K562 (cell line): ENCODE results near the gene LEUTX. TPM values are rescaled to one million over a fixed set of nuclear protein-coding genes. Genes with fewer than 3 reads are reported as not detected.

ENCODE experiments used
- ATAC-seq: fragments of 200-7000 bp; cut with Tn5 transposase; 3 replicates; pipeline ENCODE4 v1.9.1; 2020; ENCODE audit warnings: moderate library complexity
- BruUV-seq: library from RNA; stranded (reverse); fragments of 400-500 nt; replicated peaks from 2 replicates; lab custom pipeline; 2021; lab: Mats Ljungman, UMichigan
- CTCF ChIA-PET: fragments of 300-600 bp; formaldehyde crosslinking; extraction: SDS; loops from one replicate; lab custom pipeline; 2021; ENCODE audit warnings: low intra/inter-chr PET ratio; lab: Yijun Ruan, JAX
- POLR2A ChIA-PET: fragments of 300-600, 350-650 bp; sonication (Branson Sonifier 250); formaldehyde crosslinking; extraction: SDS; loops from one replicate; lab custom pipeline; 2021; ENCODE audit warnings: antibody characterized with exemption, inconsistent platforms; lab: Yijun Ruan, JAX
- DNase-seq, 4 experiments: peaks; one replicate each; pipeline versions ENCODE4 v3.0.0 to v3.0.0-alpha.2; 2011 to 2018; ENCODE audit warnings: low spot score in 3 of 4, mixed read lengths in 3 of 4; ENCODE audit errors: extremely low read depth in 1 of 4
- FAIRE-seq: peaks from 2 replicates; lab custom pipeline; 2011; peaks lifted over from hg19 to GRCh38; lab: Jason Lieb, UNC
- H2AFZ ChIP-seq: 2 replicates; pipeline ENCODE4 v1.6.0; 2011; ENCODE audit warnings: low read depth, low read length, control low read depth, inconsistent platforms
- H3K27ac ChIP-seq: fragments of 200-600 bp; 3 replicates; pipeline ENCODE4 v1.8.0; 2011; ENCODE audit warnings: low read depth, mild to moderate bottlenecking, control low read depth, inconsistent platforms, low read length, moderate library complexity, mixed read lengths; ENCODE audit errors: extremely low read depth
- H3K27me3 ChIP-seq, 2 experiments: fragments of 300-600 bp in 1 of 2; 2 replicates in 1 of 2; 3 replicates in 1 of 2; pipeline versions ENCODE4 v1.6.0 to v1.8.0; 2011; ENCODE audit warnings: inconsistent platforms in 2 of 2, low read length in 2 of 2, mild to moderate bottlenecking in 1 of 2, mixed read lengths in 1 of 2, moderate library complexity in 1 of 2; ENCODE audit not compliant: control insufficient read depth in 2 of 2, insufficient read depth in 2 of 2
- H3K36me3 ChIP-seq: fragments of 300-600 bp; 3 replicates; pipeline ENCODE4 v1.8.0; 2011; ENCODE audit warnings: mild to moderate bottlenecking, low read length, inconsistent platforms; ENCODE audit not compliant: control insufficient read depth, insufficient read depth
- H3K4me1 ChIP-seq, 2 experiments: fragments of 200-600 bp in 1 of 2; replicated peaks in 1 of 2; 2 replicates in 1 of 2; 3 replicates in 1 of 2; pipeline versions ENCODE4 v1.5.1 to v1.8.0; 2011; ENCODE audit warnings: inconsistent platforms in 2 of 2, low read length in 2 of 2, mild to moderate bottlenecking in 1 of 2, mixed read lengths in 1 of 2, moderate library complexity in 1 of 2; ENCODE audit not compliant: control insufficient read depth in 2 of 2, insufficient read depth in 2 of 2
- H3K4me2 ChIP-seq: 2 replicates; pipeline ENCODE4 v1.6.1; 2011; ENCODE audit warnings: low read length, control low read depth, inconsistent platforms, mixed read lengths; ENCODE audit not compliant: insufficient read depth
- H3K4me3 ChIP-seq: fragments of 200-600 bp; sonication (generic), shearing (Covaris generic); 2 replicates; pipeline ENCODE4 v1.5.1; 2016; ENCODE audit warnings: control low read depth, inconsistent platforms
- H3K79me2 ChIP-seq: fragments of 200-600 bp; 3 replicates; pipeline ENCODE4 v1.8.0; 2011; ENCODE audit warnings: low read length, inconsistent platforms; ENCODE audit not compliant: control insufficient read depth, insufficient read depth
- H3K9ac ChIP-seq, 2 experiments: 2 replicates each; pipeline versions ENCODE4 v1.6.0 to v1.6.1; 2011; ENCODE audit warnings: low read depth in 2 of 2, low read length in 2 of 2, control low read depth in 1 of 2, inconsistent platforms in 1 of 2, mild to moderate bottlenecking in 1 of 2, mixed read lengths in 1 of 2; ENCODE audit not compliant: insufficient read depth in 1 of 2
- H3K9me1 ChIP-seq: one replicate; pipeline ENCODE4 v1.6.0; 2011; ENCODE audit warnings: inconsistent platforms, mild to moderate bottlenecking, low read length, moderate library complexity; ENCODE audit not compliant: control insufficient read depth, insufficient read depth
- H3K9me3 ChIP-seq: replicated peaks from 2 replicates; pipeline ENCODE4 v1.5.1; 2011; ENCODE audit warnings: low read depth, low read length, inconsistent platforms; ENCODE audit not compliant: control insufficient read depth, insufficient read depth
- H4K20me1 ChIP-seq: replicated peaks from 2 replicates; pipeline ENCODE4 v1.6.1; 2011; ENCODE audit warnings: low read length, inconsistent platforms, mixed read lengths; ENCODE audit not compliant: control insufficient read depth, insufficient read depth
- ARID2 ChIP-seq: fragments of 450-650 bp; IDR thresholded peaks from 2 replicates; pipeline ENCODE4 v1.6.1; 2017; ENCODE audit warnings: antibody characterized with exemption, mild to moderate bottlenecking
- CTCFL ChIP-seq: IDR thresholded peaks from 2 replicates; pipeline ENCODE4 v1.6.1; 2011; ENCODE audit warnings: borderline replicate concordance, low read depth, mild to moderate bottlenecking, moderate library complexity, low read length; ENCODE audit not compliant: insufficient read depth, poor library complexity, severe bottlenecking
- DDX20 ChIP-seq: fragments of 450-650 bp; IDR thresholded peaks from 2 replicates; pipeline ENCODE4 v1.6.1; 2016; ENCODE audit warnings: missing genetic modification characterization, low read depth, mild to moderate bottlenecking, missing compliant biosample characterization, moderate library complexity
- HSF4 ChIP-seq: fragments of 250-450 bp; sonication (Bioruptor Pico); IDR thresholded peaks from 2 replicates; pipeline ENCODE4 v2.1.2; 2022; ENCODE audit warnings: mild to moderate bottlenecking, moderate library complexity, borderline replicate concordance
- ID3 ChIP-seq, 2 experiments: fragments of 250-450 bp in 1 of 2; fragments of 450-650 bp in 1 of 2; sonication (Bioruptor Pico) in 1 of 2; IDR thresholded peaks; 2 replicates each; pipeline versions ENCODE4 v1.6.1 to v1.8.0; 2016 to 2021; ENCODE audit warnings: mild to moderate bottlenecking in 2 of 2, moderate library complexity in 2 of 2, missing compliant biosample characterization in 1 of 2, missing genetic modification characterization in 1 of 2
- NFE2 ChIP-seq: IDR thresholded peaks from 2 replicates; pipeline ENCODE4 v1.6.1; 2014; ENCODE audit warnings: antibody characterized with exemption, low read depth
- NFIC ChIP-seq: fragments of 450-650 bp; IDR thresholded peaks from 2 replicates; pipeline ENCODE4 v1.6.1; 2017; ENCODE audit warnings: mild to moderate bottlenecking, inconsistent platforms
- NR1H2 ChIP-seq: sonication (generic); formaldehyde crosslinking; IDR thresholded peaks from 2 replicates; pipeline ENCODE4 v1.4.0; 2020; ENCODE audit warnings: mild to moderate bottlenecking, missing genetic modification reagents
- SRSF7 ChIP-seq: fragments of 200-400 bp; formaldehyde crosslinking; optimal IDR thresholded peaks from 2 replicates; pipeline ENCODE3; 2017; ENCODE audit warnings: mild to moderate bottlenecking, low read depth, low read length
- ZKSCAN8 ChIP-seq: fragments of 200-800 bp; sonication (Bioruptor generic); IDR thresholded peaks from 2 replicates; pipeline ENCODE4 v1.6.1; 2016; ENCODE audit warnings: missing genetic modification characterization, missing compliant biosample characterization
- ZNF354B ChIP-seq: fragments of 250-450 bp; sonication (Bioruptor Pico); IDR thresholded peaks from 2 replicates; pipeline ENCODE4 v1.4.0; 2020
- ZNF445 ChIP-seq: fragments of 250-450 bp; sonication (Bioruptor Pico); IDR thresholded peaks from 2 replicates; pipeline ENCODE4 v1.4.0; 2020; ENCODE audit warnings: low read depth, mild to moderate bottlenecking, moderate library complexity
- WGBS: fragments of 100-300 bp; shearing (Covaris generic); methylation state at CpG from one replicate; pipeline ENCODE4 v1.1.6; 2016; ENCODE audit warnings: low coverage, mixed read lengths; ENCODE audit not compliant: insufficient coverage; ENCODE audit errors: missing lambda C conversion rate; 5-methylcytosine and 5-hydroxymethylcytosine counted together
- in situ Hi-C: fragments of 300-500 bp; cut with MboI; formaldehyde crosslinking; loops from 4 replicates; pipeline ENCODE4 v1.15.0; 2018; ENCODE audit warnings: inconsistent platforms, mixed read lengths
- intact Hi-C: fragments of 100-400 bp; cut with micrococcal nuclease; formaldehyde crosslinking; loops from 2 replicates; pipeline ENCODE4 v1.14.2; 2022
- polyA plus RNA-seq, 8 experiments: library from polyadenylated mRNA; depleted of rRNA in 4 of 8; stranded (reverse) in 5 of 8; unstranded in 3 of 8; fragments of >200 nt; fragmentation: Nextera tagmentation in 2 of 8; fragmentation: Illumina TruSeq in 1 of 8; extraction: Ambion mirVana in 2 of 8; extraction: Trizol in 1 of 8; gene quantifications; 2 replicates each; pipeline versions ENCODE4 v1.2.1 to v1.2.3, GENCODE V29; 2011 to 2014; ENCODE audit warnings: inconsistent platforms in 1 of 8, missing spikeins in 1 of 8
- total RNA-seq, 7 experiments: library from RNA; depleted of rRNA in 6 of 7; stranded (reverse); fragments of >200 nt in 6 of 7; fragmentation: Illumina TruSeq in 2 of 7; extraction: Trizol in 2 of 7; gene quantifications; 2 replicates each; pipeline versions ENCODE4 v1.2.1 to v1.2.3, GENCODE V29; 2011 to 2021; ENCODE audit warnings: low replicate concordance in 1 of 7

Gene LEUTX
- total and polyA plus RNA-seq, 9 of the 15 experiments (the other 6 are each of a cell fraction or from before 2014, with no cell fraction given), result not detected

GRCh38 chr19:39754971-39755370, 23.7 kb upstream of the LEUTX start:
- intact Hi-C loops (no loop called here), in situ Hi-C loops (no loop called here)
- H3K9ac ChIP-seq, result no peak overlapping the region
- no peaks in the 10 kb centered on the region for H3K9me3 ChIP-seq
- DNase-seq, result no peak
- H3K4me3 ChIP-seq, result no peak overlapping the region
- POLR2A ChIA-PET, result interaction anchor here (0.6 kb wide), 1 partner anchor 1505 kb away, joined by 3 read pairs; no protein-coding TSS in a partner anchor
- peaks cover 0 to 5% of the 10 kb centered on the region in 2 experiments; a peak in 3 of 5 replicates for H3K27me3 ChIP-seq
- H3K36me3 ChIP-seq, result no peaks in the 10 kb centered on the region
- no peaks in the 10 kb centered on the region for H3K79me2 ChIP-seq
- H2AFZ ChIP-seq, result no peak overlapping the region
- CTCF ChIA-PET, result no interaction called here
- ATAC-seq, result no peak
- WGBS, result 0% methylated on average over 3 of the region's 3 CpGs
- H3K9me1 ChIP-seq, result no peaks in the 10 kb centered on the region
- BruUV-seq, result no TSS peak
- no peaks in the 10 kb centered on the region for H4K20me1 ChIP-seq
- H3K4me1 ChIP-seq, result no peaks in the 10 kb centered on the region
- no peak for FAIRE-seq
- no peak overlapping the region for H3K4me2 ChIP-seq
- no peak overlapping the region for H3K27ac ChIP-seq
- no peak for TF ChIP-seq ZNF354B (CRISPR knock-in tag)
- no peak for TF ChIP-seq NR1H2
- TF ChIP-seq NFE2, result no peak
- no peak for TF ChIP-seq NFIC
- TF ChIP-seq, all 486 proteins: peak for 0

- no peak overlapping the region for H3K4me3 ChIP-seq
- no peaks in the 10 kb centered on the region for H3K9me3 ChIP-seq
- ATAC-seq, result no peak
- intact Hi-C loops, result loop anchor here (10.0 kb wide), 1 partner anchor 205 kb away; no protein-coding TSS in a partner anchor
- no peak overlapping the region for H3K9ac ChIP-seq
- BruUV-seq, result no TSS peak
- no peak overlapping the region for H2AFZ ChIP-seq
- POLR2A ChIA-PET, result interaction anchor here (0.6 to 0.7 kb wide), 2 partner anchors 10 to 139 kb away, joined by 3 read pairs; no protein-coding TSS in a partner anchor
- no peaks in the 10 kb centered on the region for H3K9me1 ChIP-seq
- 2% methylated on average over 4 of the region's 4 CpGs for WGBS
- no peak for DNase-seq
- no peak overlapping the region for H3K4me2 ChIP-seq
- CTCF ChIA-PET, result no interaction called here
- H3K79me2 ChIP-seq, result no peaks in the 10 kb centered on the region
- no peaks in the 10 kb centered on the region for H3K4me1 ChIP-seq
- H3K36me3 ChIP-seq, result no peaks in the 10 kb centered on the region
- no peaks in the 10 kb centered on the region; a peak in 1 of 5 replicates for H3K27me3 ChIP-seq
- in situ Hi-C loops, result no loop called here
- H4K20me1 ChIP-seq, result no peaks in the 10 kb centered on the region
- H3K27ac ChIP-seq, result no peak overlapping the region
- FAIRE-seq, result no peak
- TF ChIP-seq CTCFL (no peak), DDX20 (tag) (no peak), SRSF7 (no peak), ZNF445 (CRISPR knock-in tag) (no peak), HSF4 (no peak), ARID2 (no peak), ZKSCAN8 (CRISPR knock-in tag) (no peak), ID3 (CRISPR knock-in tag; IDR thresholded peaks at IDR 0.05) (no peak), ID3 (tag; IDR thresholded peaks at IDR 0.05) (no peak)
Measured at GRCh38 chr19:39759457-39760184, 19.0 kb upstream of the LEUTX start.
